ENCODE data around the gene SH3PXD2A. TPM values are rescaled to one million over a fixed set of nuclear protein-coding genes. Genes with fewer than 3 reads are reported as not detected.

SH3PXD2A gene
- total and polyA plus RNA-seq, 9 of the 15 experiments (the other 6 are each of a cell fraction or from before 2014, with no cell fraction given): 0.41 to 9.3 (median 2.5) TPM

DNA sequence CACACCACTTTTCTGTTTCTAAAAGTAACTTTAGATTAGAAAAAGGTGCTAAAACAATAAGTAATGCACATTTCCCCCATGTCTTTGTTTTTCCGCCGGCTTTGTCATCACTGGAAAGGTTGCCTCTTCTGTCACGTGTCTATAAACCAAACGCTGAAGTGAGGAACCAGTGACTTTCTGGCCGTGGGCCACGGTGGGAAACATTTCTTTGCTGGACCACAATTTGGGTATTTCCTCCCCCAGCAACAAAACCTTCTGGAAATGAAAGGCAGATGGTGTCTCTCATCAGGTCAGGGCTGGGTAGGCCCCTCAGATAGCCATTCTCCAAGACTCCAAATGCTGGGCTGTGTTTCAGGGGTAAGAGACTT, 174.5 kb downstream of the SH3PXD2A start:
- Histone ChIP-seq H3K9me1 (ENCODE audit: control insufficient read depth, insufficient read depth, low read length) (no peaks in the 10 kb centered on the region), H3K9me3 (replicated peaks; ENCODE audit: control insufficient read depth, insufficient read depth, low read depth, low read length) (no peaks in the 10 kb centered on the region), H3K36me3 (ENCODE audit: control insufficient read depth, insufficient read depth, low read length) (no peaks in the 10 kb centered on the region), H3K4me1 (replicated peaks in 1 of 2; ENCODE audit: control insufficient read depth in 2 of 2, insufficient read depth in 2 of 2, low read length in 2 of 2) (peaks cover 0 to 10% of the 10 kb centered on the region in 2 experiments; a peak in 3 of 5 replicates), H3K79me2 (ENCODE audit: control insufficient read depth, insufficient read depth, low read length) (no peaks in the 10 kb centered on the region), H3K9ac (ENCODE audit: insufficient read depth in 1 of 2, low read depth in 2 of 2, low read length in 2 of 2) (no peak overlapping the region), H3K4me2 (ENCODE audit: insufficient read depth, low read length) (no peak overlapping the region), H2AFZ (ENCODE audit: low read depth, low read length) (0 out of 2 replicates have a peak overlapping the region, but pooled peaks have one; percentile 9), H3K27me3 (ENCODE audit: control insufficient read depth in 2 of 2, insufficient read depth in 2 of 2, low read length in 2 of 2) (no peaks in the 10 kb centered on the region), H3K4me3 (no peak overlapping the region), H4K20me1 (replicated peaks; ENCODE audit: control insufficient read depth, insufficient read depth, low read length) (no peaks in the 10 kb centered on the region), H3K27ac (ENCODE audit: extremely low read depth, low read depth, low read length) (no peak overlapping the region)
- POLR2A ChIA-PET: interaction anchor here (0.6 kb wide), 1 partner anchor 91 kb away, joined by 3 read pairs; no protein-coding TSS in a partner anchor
- BruUV-seq (replicated peaks): no TSS peak
- FAIRE-seq (no peak), DNase-seq (ENCODE audit: extremely low read depth in 1 of 4, low spot score in 3 of 4) (no peak), ATAC-seq (no peak)
- intact Hi-C loops (cut with micrococcal nuclease) (no loop called here), in situ Hi-C loops (cut with MboI) (no loop called here)
- TF ChIP-seq ZNF23 (CRISPR knock-in tag; IDR thresholded peaks at IDR 0.05): no peak
- TF ChIP-seq, protein P1, sequence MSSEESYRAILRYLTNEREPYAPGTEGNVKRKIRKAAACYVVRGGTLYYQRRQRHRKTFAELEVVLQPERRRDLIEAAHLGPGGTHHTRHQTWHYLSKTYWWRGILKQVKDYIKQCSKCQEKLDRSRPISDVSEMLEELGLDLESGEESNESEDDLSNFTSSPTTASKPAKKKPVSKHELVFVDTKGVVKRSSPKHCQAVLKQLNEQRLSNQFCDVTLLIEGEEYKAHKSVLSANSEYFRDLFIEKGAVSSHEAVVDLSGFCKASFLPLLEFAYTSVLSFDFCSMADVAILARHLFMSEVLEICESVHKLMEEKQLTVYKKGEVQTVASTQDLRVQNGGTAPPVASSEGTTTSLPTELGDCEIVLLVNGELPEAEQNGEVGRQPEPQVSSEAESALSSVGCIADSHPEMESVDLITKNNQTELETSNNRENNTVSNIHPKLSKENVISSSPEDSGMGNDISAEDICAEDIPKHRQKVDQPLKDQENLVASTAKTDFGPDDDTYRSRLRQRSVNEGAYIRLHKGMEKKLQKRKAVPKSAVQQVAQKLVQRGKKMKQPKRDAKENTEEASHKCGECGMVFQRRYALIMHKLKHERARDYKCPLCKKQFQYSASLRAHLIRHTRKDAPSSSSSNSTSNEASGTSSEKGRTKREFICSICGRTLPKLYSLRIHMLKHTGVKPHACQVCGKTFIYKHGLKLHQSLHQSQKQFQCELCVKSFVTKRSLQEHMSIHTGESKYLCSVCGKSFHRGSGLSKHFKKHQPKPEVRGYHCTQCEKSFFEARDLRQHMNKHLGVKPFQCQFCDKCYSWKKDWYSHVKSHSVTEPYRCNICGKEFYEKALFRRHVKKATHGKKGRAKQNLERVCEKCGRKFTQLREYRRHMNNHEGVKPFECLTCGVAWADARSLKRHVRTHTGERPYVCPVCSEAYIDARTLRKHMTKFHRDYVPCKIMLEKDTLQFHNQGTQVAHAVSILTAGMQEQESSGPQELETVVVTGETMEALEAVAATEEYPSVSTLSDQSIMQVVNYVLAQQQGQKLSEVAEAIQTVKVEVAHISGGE (CRISPR knock-in tag; IDR thresholded peaks at IDR 0.05): peak in 1 of 3 experiments; percentile 82; a peak in 2 of 6 replicates
- no peak for TF ChIP-seq KLF13 (tag; IDR thresholded peaks at IDR 0.05; ENCODE audit: borderline replicate concordance, low read depth)
- TF ChIP-seq SP1 (CRISPR knock-in tag; IDR thresholded peaks at IDR 0.05): no peak
- no peak for TF ChIP-seq CHD2 (IDR thresholded peaks at IDR 0.05; ENCODE audit: low read depth, low read length)
- TF ChIP-seq BACH1 (tag; IDR thresholded peaks at IDR 0.05): no peak
- TF ChIP-seq ZBTB40 (IDR thresholded peaks at IDR 0.05): 0 out of 2 replicates have a peak, but pooled peaks have one; percentile 54
- no peak for TF ChIP-seq ZBTB40 (CRISPR knock-in tag; IDR thresholded peaks at IDR 0.05)
- CTCF ChIA-PET (ENCODE audit: low intra/inter-chr PET ratio): no interaction called here
- 59% methylated on average over 6 of the region's 6 CpGs for WGBS (ENCODE audit: insufficient coverage, low coverage, missing lambda C conversion rate)

All from K562 (cell line).